Stimulated activated CD4-positive, alpha-beta T cell treated with anti-CD3 and anti-CD28 coated beads, Interleukin-4, amount 100 ng/mL, for 48 hours (primary cell): ENCODE data around the gene GFOD1.

ENCODE experiments used
- DNase-seq, 2 donors: peaks; one replicate each; pipeline ENCODE4 v3.0.0-alpha.2; 2020; ENCODE audit warnings: low read depth in 2 of 2

GFOD1 gene

GRCh38 chr6:13425270-13425873 is 62.0 kb downstream of the GFOD1 start:
- DNase-seq, result no peak

GRCh38 chr6:13423252-13423651 is 64.1 kb downstream of the GFOD1 start:
- DNase-seq, result no peak

GRCh38 chr6:13422681-13423221 is 64.6 kb downstream of the GFOD1 start:
- DNase-seq, result no peak

- no peak for DNase-seq
Measured at GRCh38 chr6:13421425-13422059, 65.9 kb downstream of the GFOD1 start.

GRCh38 chr6:13420269-13420668 is 67.1 kb downstream of the GFOD1 start:
- DNase-seq, result no peak

- DNase-seq, result no peak
Measured at GRCh38 chr6:13419422-13420195, 67.8 kb downstream of the GFOD1 start.

- no peak for DNase-seq
Measured at GRCh38 chr6:13418844-13419243, 68.6 kb downstream of the GFOD1 start.

GRCh38 chr6:13417954-13418353 is 69.4 kb downstream of the GFOD1 start:
- DNase-seq, result no peak

GRCh38 chr6:13417431-13417830 is 70.0 kb downstream of the GFOD1 start:
- DNase-seq, result no peak

- no peak for DNase-seq
Measured at GRCh38 chr6:13415283-13415682, 72.1 kb downstream of the GFOD1 start.

GRCh38 chr6:13413900-13414555 is 73.4 kb downstream of the GFOD1 start:
- DNase-seq, result no peak

- DNase-seq, result no peak
Measured at GRCh38 chr6:13413466-13413862, 73.9 kb downstream of the GFOD1 start.

GRCh38 chr6:13412639-13413465 is 74.5 kb downstream of the GFOD1 start:
- no peak for DNase-seq

GRCh38 chr6:13412211-13412610 is 75.2 kb downstream of the GFOD1 start:
- no peak for DNase-seq

- no peak for DNase-seq
Measured at GRCh38 chr6:13411484-13411883, 75.9 kb downstream of the GFOD1 start.

GRCh38 chr6:13409991-13410390 is 77.4 kb downstream of the GFOD1 start:
- no peak for DNase-seq

GRCh38 chr6:13407709-13408695 is 79.4 kb downstream of the GFOD1 start:
- DNase-seq, result no peak

- no peak for DNase-seq
Measured at GRCh38 chr6:13407368-13407708, 80.1 kb downstream of the GFOD1 start.

- no peak for DNase-seq
Measured at GRCh38 chr6:13406781-13407180, 80.6 kb downstream of the GFOD1 start.

- no peak for DNase-seq
Measured at GRCh38 chr6:13405961-13406477, 81.4 kb downstream of the GFOD1 start.
